K562 (cell line): ENCODE measurements around the gene ASIC1. TPM values are rescaled to one million over a fixed set of nuclear protein-coding genes. Genes with fewer than 3 reads are reported as not detected.

Experiments
- ESRRA ChIP-seq: fragments of 450-650 bp; IDR thresholded peaks from 2 replicates; pipeline ENCODE4 v1.6.1; 2014; ENCODE audit warnings: low read depth, mild to moderate bottlenecking, moderate library complexity, borderline replicate concordance
- JUN ChIP-seq, 2 experiments: sonication (generic) in 1 of 2; formaldehyde crosslinking in 1 of 2; IDR thresholded peaks; 2 replicates each; pipeline versions ENCODE4 v1.6.1 to v1.8.0; 2012 to 2022; ENCODE audit warnings: borderline replicate concordance in 2 of 2, mild to moderate bottlenecking in 2 of 2, improper control_type of control experiment in 1 of 2, low read depth in 1 of 2, low read length in 1 of 2, missing genetic modification reagents in 1 of 2
- NKRF ChIP-seq: fragments of 450-650 bp; IDR thresholded peaks from 2 replicates; pipeline ENCODE4 v1.6.1; 2016; ENCODE audit warnings: borderline replicate concordance
- PHB2 ChIP-seq: fragments of 450-650 bp; IDR thresholded peaks from 2 replicates; pipeline ENCODE4 v1.6.1; 2017; ENCODE audit warnings: low read depth
- TRIM24 ChIP-seq, 2 experiments: fragments of 450-650 bp; IDR thresholded peaks; 2 replicates each; pipeline ENCODE4 v1.6.1; 2016
- ZBTB33 ChIP-seq: sonication (generic); formaldehyde crosslinking; IDR thresholded peaks from 2 replicates; pipeline ENCODE4 v1.8.1; 2023; ENCODE audit warnings: mild to moderate bottlenecking, missing genetic modification reagents
- ZBTB40 ChIP-seq, 2 experiments: fragments of 450-650 bp in 1 of 2; sonication (generic) in 1 of 2; formaldehyde crosslinking in 1 of 2; IDR thresholded peaks; 2 replicates each; pipeline versions ENCODE4 v1.7.1 to v1.9.0; 2016 to 2022; ENCODE audit warnings: inconsistent platforms in 1 of 2, mild to moderate bottlenecking in 1 of 2, missing genetic modification reagents in 1 of 2
- ZHX1 ChIP-seq: fragments of 150-350 bp; conservative IDR thresholded peaks from 2 replicates; pipeline ENCODE4 v1.6.1; 2014; ENCODE audit warnings: low read length
- polyA plus RNA-seq, 8 experiments: library from polyadenylated mRNA; depleted of rRNA in 4 of 8; stranded (reverse) in 5 of 8; unstranded in 3 of 8; fragments of >200 nt; fragmentation: Nextera tagmentation in 2 of 8; fragmentation: Illumina TruSeq in 1 of 8; extraction: Ambion mirVana in 2 of 8; extraction: Trizol in 1 of 8; gene quantifications; 2 replicates each; pipeline versions ENCODE4 v1.2.1 to v1.2.3, GENCODE V29; 2011 to 2014; ENCODE audit warnings: inconsistent platforms in 1 of 8, missing spikeins in 1 of 8
- total RNA-seq, 7 experiments: library from RNA; depleted of rRNA in 6 of 7; stranded (reverse); fragments of >200 nt in 6 of 7; fragmentation: Illumina TruSeq in 2 of 7; extraction: Trizol in 2 of 7; gene quantifications; 2 replicates each; pipeline versions ENCODE4 v1.2.1 to v1.2.3, GENCODE V29; 2011 to 2021; ENCODE audit warnings: low replicate concordance in 1 of 7

Gene ASIC1
- total and polyA plus RNA-seq, 9 of the 15 experiments (the other 6 are each of a cell fraction or from before 2014, with no cell fraction given) = 0.01 to 1.7 (median 0.45) TPM

DNA sequence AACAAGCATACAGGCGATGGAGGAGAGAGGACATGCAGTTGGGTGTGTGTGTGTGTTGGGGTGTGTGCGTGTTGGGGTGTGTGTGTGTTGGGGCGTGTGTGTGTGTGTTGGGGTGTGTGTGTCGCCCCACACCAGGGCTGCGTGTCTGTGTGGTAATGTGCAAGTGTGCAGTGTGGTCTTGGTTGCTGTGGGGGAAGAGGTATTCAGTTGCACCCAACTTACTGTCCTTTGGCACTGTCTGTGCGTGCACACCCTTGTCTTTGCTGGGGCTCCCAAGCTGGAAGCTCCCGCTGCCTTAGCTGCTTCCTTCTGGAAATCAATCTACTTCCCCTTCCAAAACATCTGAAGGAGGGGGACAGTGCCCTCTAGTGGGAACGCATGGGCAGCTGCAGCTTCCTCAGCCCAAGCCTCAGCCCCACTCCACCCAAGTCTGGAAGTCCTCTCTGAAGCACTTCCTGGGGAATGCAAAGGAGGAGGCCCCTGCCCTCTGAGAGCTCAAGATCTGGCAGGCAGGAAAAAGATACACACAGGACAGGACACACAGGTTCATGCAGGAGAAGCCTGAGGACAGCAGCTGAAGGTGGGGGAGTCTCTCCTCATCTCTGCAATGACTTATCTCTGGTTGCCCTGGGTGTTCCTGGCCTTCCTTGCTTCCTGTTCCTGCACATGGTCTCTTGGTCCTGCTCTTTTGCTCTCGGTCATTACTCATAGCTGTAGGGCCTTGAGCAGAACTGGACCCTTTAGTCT, 13.1 kb downstream of the ASIC1 start (continued):
- TF ChIP-seq ZBTB33 (CRISPR knock-in tag) = 0 out of 2 replicates have a peak, but pooled peaks have one; percentile 26
- TF ChIP-seq ESRRA = 0 out of 2 replicates have a peak, but pooled peaks have one; percentile 31
- 0 out of 4 replicates have a peak, but pooled peaks of 1 of the 2 experiments have one; percentile 12 for TF ChIP-seq TRIM24 (IDR thresholded peaks at IDR 0.05)
- TF ChIP-seq ZBTB40 (IDR thresholded peaks at IDR 0.05) = peak; percentile 74
- no peak for TF ChIP-seq ZBTB40 (CRISPR knock-in tag; IDR thresholded peaks at IDR 0.05)
- TF ChIP-seq JUN (IDR thresholded peaks at IDR 0.05; ENCODE audit: borderline replicate concordance, low read depth, low read length) = no peak
- TF ChIP-seq JUN (CRISPR knock-in tag; IDR thresholded peaks at IDR 0.05; ENCODE audit: borderline replicate concordance) = peak; percentile 50; the same call in 1 of the 2 replicates
- 0 out of 2 replicates have a peak, but pooled peaks have one; percentile 18 for TF ChIP-seq PHB2
- TF ChIP-seq NKRF = peak; percentile 27; the same call in 1 of the 2 replicates
- peak; percentile 56; the same call in 1 of the 2 replicates for TF ChIP-seq ZHX1
